Activated CD4-positive, alpha-beta T cell treated with anti-CD3 and anti-CD28 coated beads for 36 hours (primary cell): ENCODE results near the gene ATN1. TPM values are rescaled to one million over a fixed set of nuclear protein-coding genes. Genes with fewer than 3 reads are reported as not detected.
A peak's percentile ranks its signal among the peaks of the same experiment; 100 is the strongest.

Experiments used
- ATAC-seq: fragments of 200-7000 bp; cut with Tn5 transposase; one replicate; pipeline ENCODE4 v1.10.0; 2021; ENCODE audit warnings: mild to moderate bottlenecking, moderate library complexity
- CTCF ChIA-PET: fragments of 350-600 bp; sonication (Branson Sonifier 250); formaldehyde crosslinking; loops from one replicate; lab custom pipeline; 2021; ENCODE audit warnings: antibody characterized with exemption; lab: Charles Lee
- POLR2A ChIA-PET: fragments of 350-600 bp; sonication (Branson Sonifier 250); formaldehyde crosslinking; loops from one replicate; lab custom pipeline; 2021; ENCODE audit warnings: antibody characterized with exemption, inconsistent platforms; lab: Charles Lee
- DNase-seq: peaks from one replicate; pipeline ENCODE4 v3.0.0-alpha.2; 2020
- H3K27ac Mint-ChIP-seq: one replicate; pipeline ENCODE4 v1.8.0; 2021; ENCODE audit warnings: mixed read lengths
- H3K27me3 Mint-ChIP-seq: one replicate; pipeline ENCODE4 v1.8.0; 2021; ENCODE audit warnings: mixed read lengths
- H3K36me3 Mint-ChIP-seq: one replicate; pipeline ENCODE4 v1.8.0; 2021; ENCODE audit warnings: low read depth, mixed read lengths
- H3K4me1 Mint-ChIP-seq: one replicate; pipeline ENCODE4 v1.8.0; 2021; ENCODE audit warnings: mixed read lengths
- H3K4me3 Mint-ChIP-seq: one replicate; pipeline ENCODE4 v1.8.0; 2021; ENCODE audit warnings: mild to moderate bottlenecking, moderate library complexity, mixed read lengths
- H3K9me3 Mint-ChIP-seq: one replicate; pipeline ENCODE4 v1.8.0; 2021; ENCODE audit warnings: low read depth, mixed read lengths
- intact Hi-C, 2 experiments: fragments of 100-400 bp; cut with DNase I in 1 of 2; cut with micrococcal nuclease in 1 of 2; formaldehyde crosslinking; loops; one replicate each; pipeline versions ENCODE4 v1.14.2 to v1.15.1; 2022 to 2024; cut with DNase I, micrococcal nuclease
- total RNA-seq, 2 experiments: library from RNA; stranded (reverse); gene quantifications; one replicate each; pipeline ENCODE4 v1.2.3, GENCODE V29; 2021

ATN1 gene
- total RNA-seq, 2 experiments from 2014 or later, result 32.2 to 32.4 TPM

DNA sequence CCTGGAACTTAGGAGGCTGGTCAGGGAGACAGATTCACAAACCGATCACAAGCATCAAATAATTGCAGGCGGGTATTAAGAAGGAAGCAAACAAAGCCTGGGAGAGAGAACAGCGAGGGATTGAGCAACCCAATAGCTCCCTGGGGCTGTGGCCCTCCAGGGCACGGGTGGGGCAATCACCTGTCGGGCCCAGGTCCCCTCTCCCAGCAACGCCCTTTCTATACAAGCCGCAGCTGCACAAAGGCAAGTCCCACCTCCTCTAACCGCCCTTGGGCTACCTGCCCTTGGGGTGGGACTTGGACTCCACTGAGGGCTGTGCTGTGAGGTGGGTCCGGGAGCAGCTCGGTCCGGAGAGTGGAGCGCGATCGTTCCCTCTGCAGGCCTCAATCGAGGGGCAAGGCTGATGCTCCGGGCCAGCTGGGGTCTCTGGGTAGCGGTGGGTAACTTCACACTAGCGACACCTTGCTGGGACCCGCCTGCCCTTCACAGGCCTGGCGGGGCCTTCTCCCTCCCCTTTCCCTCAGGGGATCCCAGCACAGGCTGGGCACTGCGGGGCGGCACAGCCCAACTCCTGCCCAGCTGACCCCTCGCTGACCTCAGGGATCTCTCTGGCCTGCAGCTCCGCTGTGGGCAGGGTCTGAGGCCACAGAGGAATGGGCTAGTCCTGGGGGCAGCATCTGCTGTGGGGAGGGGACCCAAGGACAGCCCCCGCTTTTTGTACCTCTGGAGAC lies 34.7 kb downstream of the ATN1 start:
- Mint-ChIP-seq H3K9me3 (no peaks in the 10 kb centered on the region), H3K36me3 (peaks cover 69% of the 10 kb centered on the region), H3K27ac (peak overlapping the region; percentile 99), H3K4me3 (peak overlapping the region; percentile 77), H3K27me3 (no peaks in the 10 kb centered on the region), H3K4me1 (peaks cover 84% of the 10 kb centered on the region)
- ChIA-PET CTCF (interaction anchor here (0.6 to 9.4 kb wide), 9 partner anchors 14 to 93 kb away, joined by 3 to 237 read pairs (median 5); partner anchors contain the start of genes C12orf57, PTPN6 and RNU7-1), POLR2A (interaction anchor here (0.6 to 8.1 kb wide), 6 partner anchors 10 to 24 kb away, joined by 3 to 142 read pairs (median 4); partner anchors contain the start of genes C12orf57, PTPN6 and RNU7-1)
- intact Hi-C loops, result loop anchor here in 1 of 2 experiments (5.0 kb wide), 1 partner anchor 90 kb away; the partner anchor contains the start of gene SPSB2
- ATAC-seq, result no peak
- no peak for DNase-seq

DNA sequence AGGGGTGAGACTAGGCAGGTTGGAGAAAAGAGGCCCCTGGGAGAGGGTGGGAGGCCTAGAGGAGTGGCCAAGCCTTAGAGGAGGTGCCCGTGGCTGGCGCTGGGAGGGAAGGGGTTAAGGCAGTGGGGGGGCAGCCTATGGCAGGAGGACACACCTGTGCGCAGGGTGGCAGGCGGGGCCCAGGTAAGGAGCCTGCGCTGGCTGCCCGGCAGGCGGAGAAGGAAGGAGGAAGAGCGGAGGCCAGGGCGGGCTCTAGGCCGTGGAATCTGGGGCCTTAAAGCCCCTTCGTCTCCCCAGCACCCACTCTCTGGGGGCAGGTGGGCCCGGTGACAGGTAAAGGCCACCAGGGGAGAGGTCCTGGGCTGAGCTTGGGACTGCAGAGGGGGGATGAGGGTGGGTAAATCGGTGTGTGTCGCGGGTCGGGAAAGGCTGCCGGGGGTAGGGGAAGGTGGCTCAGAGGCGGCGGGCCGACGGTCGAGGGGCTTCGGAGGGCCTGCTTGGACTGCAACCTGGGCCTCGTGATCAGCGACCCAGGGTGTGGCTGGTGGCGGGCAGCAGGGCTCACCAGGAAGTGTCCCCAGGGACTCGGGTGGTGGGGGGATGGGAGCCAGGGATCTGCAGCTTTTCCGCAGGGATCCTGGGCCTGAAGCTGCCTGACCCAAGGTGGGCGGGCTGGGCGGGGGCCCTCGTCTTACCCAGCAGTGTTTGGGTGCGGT lies 35.4 kb downstream of the ATN1 start:
- intact Hi-C loops, result loop anchor here in 1 of 2 experiments (5.0 kb wide), 1 partner anchor 91 kb away; the partner anchor contains the start of gene SPSB2
- Mint-ChIP-seq H3K4me3 (no peak overlapping the region), H3K27ac (peak overlapping the region; percentile 99), H3K9me3 (no peaks in the 10 kb centered on the region), H3K27me3 (no peaks in the 10 kb centered on the region), H3K4me1 (peaks cover 83% of the 10 kb centered on the region), H3K36me3 (peaks cover 68% of the 10 kb centered on the region)
- CTCF ChIA-PET, result interaction anchor here (0.9 to 9.4 kb wide), 3 partner anchors 8 to 82 kb away, joined by 3 to 237 read pairs (median 12); partner anchors contain the start of genes C12orf57, PTPN6 and RNU7-1
- ATAC-seq, result no peak
- no peak for DNase-seq
- POLR2A ChIA-PET, result interaction anchor here (2.5 to 8.1 kb wide), 2 partner anchors 17 to 19 kb away, joined by 21 to 142 read pairs; partner anchors contain the start of genes C12orf57 and RNU7-1

DNA sequence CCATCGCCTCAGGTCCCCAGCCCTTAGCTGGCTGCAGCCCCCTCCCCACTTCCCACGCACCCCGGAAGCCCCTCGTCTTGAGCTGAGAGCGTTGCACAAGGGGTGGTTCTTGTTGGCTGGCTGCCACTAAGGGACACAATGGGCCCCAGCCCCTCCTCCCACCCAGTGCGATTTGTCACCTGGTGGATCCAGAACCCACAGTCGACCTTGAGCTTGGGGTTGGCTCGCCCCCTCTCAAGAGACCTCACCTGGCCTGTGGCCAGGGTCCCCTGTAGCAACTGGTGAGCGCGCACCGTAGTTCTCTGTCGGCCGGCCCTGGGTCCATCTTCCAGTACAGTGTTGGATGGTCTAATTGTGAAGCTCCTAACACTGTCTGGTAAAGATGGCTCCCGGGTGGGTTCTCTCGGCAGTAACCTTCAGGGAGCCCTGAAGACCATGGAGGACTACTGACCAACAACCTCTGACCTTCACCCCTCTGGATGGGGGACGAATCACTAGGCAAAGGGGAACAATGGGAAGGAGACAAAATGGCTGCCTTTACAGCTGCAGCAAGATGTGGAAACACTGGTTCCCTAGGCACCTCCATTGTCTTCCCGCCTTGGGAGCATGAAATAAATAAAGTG lies 36.1 kb downstream of the ATN1 start:
- H3K9me3 Mint-ChIP-seq, result no peaks in the 10 kb centered on the region
- no peak for ATAC-seq
- CTCF ChIA-PET, result interaction anchor here (0.6 to 9.4 kb wide), 10 partner anchors 9 to 148 kb away, joined by 3 to 237 read pairs (median 8); partner anchors contain the start of genes C12orf57, CDCA3, PTPN6 and RNU7-1
- H3K27me3 Mint-ChIP-seq, result no peaks in the 10 kb centered on the region
- intact Hi-C loops, result loop anchor here in 1 of 2 experiments (2.0 to 5.0 kb wide), 2 partner anchors 39 to 92 kb away; partner anchors contain the start of gene SPSB2
- no peak overlapping the region for H3K4me3 Mint-ChIP-seq
- H3K4me1 Mint-ChIP-seq, result peaks cover 83% of the 10 kb centered on the region
- peak overlapping the region; percentile 94 for H3K27ac Mint-ChIP-seq
- no peak for DNase-seq
- H3K36me3 Mint-ChIP-seq, result peaks cover 68% of the 10 kb centered on the region
- POLR2A ChIA-PET, result interaction anchor here (2.5 kb wide), 1 partner anchor 20 kb away, joined by 21 read pairs; the partner anchor contains the start of genes C12orf57 and RNU7-1

DNA sequence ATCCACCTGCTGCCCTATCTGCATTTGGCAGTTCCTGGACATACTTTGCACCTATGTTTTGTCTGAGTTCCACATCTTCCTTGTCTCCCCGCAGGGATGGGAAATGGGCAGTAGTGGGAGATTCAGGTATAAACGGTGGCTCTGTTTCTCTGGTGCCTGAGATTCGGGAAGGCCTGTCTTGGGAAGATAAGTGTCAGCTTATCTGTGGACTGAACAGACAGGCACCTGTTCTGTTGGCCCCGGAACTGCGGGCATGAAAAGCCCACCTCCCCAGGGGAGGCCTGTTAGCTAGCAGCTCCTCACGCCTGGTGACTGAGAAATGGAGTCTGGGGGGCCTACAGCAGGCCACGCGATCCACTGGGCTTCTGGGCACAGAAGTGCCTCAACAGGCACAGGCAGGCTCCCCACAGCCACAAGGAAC lies 36.9 kb downstream of the ATN1 start:
- H3K36me3 Mint-ChIP-seq, result peaks cover 67% of the 10 kb centered on the region
- CTCF ChIA-PET, result interaction anchor here (0.5 to 9.4 kb wide), 20 partner anchors 8 to 309 kb away, joined by 3 to 237 read pairs (median 4); partner anchors contain the start of genes C12orf57, CDCA3, ENO2 and PTPN6
- no peaks in the 10 kb centered on the region for H3K27me3 Mint-ChIP-seq
- H3K27ac Mint-ChIP-seq, result peak overlapping the region; percentile 94
- H3K4me1 Mint-ChIP-seq, result peaks cover 81% of the 10 kb centered on the region
- POLR2A ChIA-PET, result interaction anchor here (0.6 to 2.5 kb wide), 5 partner anchors 13 to 1061 kb away, joined by 3 to 21 read pairs (median 5); partner anchors contain the start of genes C12orf57 and RNU7-1
- intact Hi-C loops, result loop anchor here (1.0 to 5.0 kb wide), 5 partner anchors 20 to 95 kb away; partner anchors contain the start of genes C12orf57 (in 2 of the 2) and SPSB2 (in 1 of the 2)
- no peaks in the 10 kb centered on the region for H3K9me3 Mint-ChIP-seq
- H3K4me3 Mint-ChIP-seq, result no peak overlapping the region
- ATAC-seq (no peak), DNase-seq (no peak)

DNA sequence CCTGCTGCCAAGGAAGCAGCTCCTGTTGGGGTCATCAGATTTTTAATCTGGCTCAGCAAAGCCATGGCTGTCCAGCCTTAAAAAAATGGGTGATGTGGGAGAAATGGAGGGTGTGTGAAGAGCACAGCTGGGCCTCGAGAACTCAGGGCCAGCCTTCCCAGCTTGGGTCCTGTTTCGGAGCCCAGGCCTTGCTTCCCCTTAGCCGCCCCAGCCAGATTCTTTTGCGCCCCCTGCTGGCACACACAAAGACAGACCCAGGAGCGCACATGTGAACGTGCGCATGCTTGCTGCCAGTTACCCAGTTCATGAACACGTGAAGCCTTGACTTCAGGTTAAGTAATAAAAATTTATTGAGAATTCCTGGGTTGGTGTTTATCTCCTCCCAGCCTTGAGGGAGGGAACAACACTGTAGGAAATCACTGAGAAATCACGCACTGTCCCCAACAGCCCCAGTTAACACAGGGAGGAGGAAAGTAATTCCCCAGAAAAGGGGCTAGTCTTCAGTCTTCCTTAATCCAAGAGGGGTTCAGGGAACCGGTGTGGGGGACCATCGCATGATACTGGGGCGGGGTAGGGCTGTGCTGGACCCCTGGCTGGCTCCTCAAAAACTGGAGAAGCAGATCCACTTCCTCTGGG lies 37.4 kb downstream of the ATN1 start:
- H3K9me3 Mint-ChIP-seq, result no peaks in the 10 kb centered on the region
- no peaks in the 10 kb centered on the region for H3K27me3 Mint-ChIP-seq
- peaks cover 76% of the 10 kb centered on the region for H3K4me1 Mint-ChIP-seq
- DNase-seq, result peak; percentile 95
- peak; percentile 48 for ATAC-seq
- H3K27ac Mint-ChIP-seq, result peak overlapping the region; percentile 94
- intact Hi-C loops, result loop anchor here (1.0 to 2.0 kb wide), 4 partner anchors 21 to 96 kb away; partner anchors contain the start of gene C12orf57 (in 2 of the 2)
- CTCF ChIA-PET, result interaction anchor here (0.5 to 9.4 kb wide), 21 partner anchors 9 to 310 kb away, joined by 3 to 237 read pairs (median 4); partner anchors contain the start of genes C12orf57, COPS7A, ENO2 and PTPN6
- peaks cover 66% of the 10 kb centered on the region for H3K36me3 Mint-ChIP-seq
- H3K4me3 Mint-ChIP-seq, result no peak overlapping the region
- POLR2A ChIA-PET, result interaction anchor here (0.6 to 2.5 kb wide), 5 partner anchors 13 to 1061 kb away, joined by 3 to 21 read pairs (median 5); partner anchors contain the start of genes C12orf57 and RNU7-1

DNA sequence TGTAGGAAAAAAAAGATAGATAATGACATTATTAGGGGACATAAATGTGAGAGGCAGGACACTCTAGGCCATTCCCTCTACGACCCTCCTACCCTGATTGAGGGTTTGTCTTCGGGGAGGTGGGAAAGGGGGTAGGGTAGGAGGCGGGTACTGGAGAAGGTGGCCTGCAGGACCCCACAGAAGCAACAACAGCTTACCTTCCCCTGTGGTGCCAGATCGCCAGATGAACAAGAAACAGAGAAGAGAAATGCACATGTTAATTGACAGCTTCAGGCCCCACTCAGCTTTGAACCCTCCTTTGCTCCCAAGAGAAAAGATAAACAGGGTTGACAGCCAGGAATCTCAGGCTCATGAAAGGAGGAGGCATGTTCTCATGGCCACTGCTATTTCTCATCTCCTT lies 38.0 kb downstream of the ATN1 start:
- Mint-ChIP-seq H3K4me3 (no peak overlapping the region), H3K4me1 (peaks cover 70% of the 10 kb centered on the region), H3K9me3 (no peaks in the 10 kb centered on the region), H3K27me3 (no peaks in the 10 kb centered on the region), H3K36me3 (peaks cover 61% of the 10 kb centered on the region), H3K27ac (peak overlapping the region; percentile 94)
- ATAC-seq (no peak), DNase-seq (no peak)
- ChIA-PET CTCF (interaction anchor here (0.6 to 9.4 kb wide), 10 partner anchors 9 to 473 kb away, joined by 3 to 237 read pairs (median 4); partner anchors contain the start of genes C12orf57, COPS7A, LPCAT3 and MRPL51), POLR2A (interaction anchor here (1.2 to 2.0 kb wide), 2 partner anchors 20 to 22 kb away, joined by 5 to 6 read pairs; partner anchors contain the start of genes C12orf57 and RNU7-1)
- intact Hi-C loops, result loop anchor here (1.0 to 2.0 kb wide), 4 partner anchors 21 to 96 kb away; partner anchors contain the start of gene C12orf57 (in 2 of the 2)

DNA sequence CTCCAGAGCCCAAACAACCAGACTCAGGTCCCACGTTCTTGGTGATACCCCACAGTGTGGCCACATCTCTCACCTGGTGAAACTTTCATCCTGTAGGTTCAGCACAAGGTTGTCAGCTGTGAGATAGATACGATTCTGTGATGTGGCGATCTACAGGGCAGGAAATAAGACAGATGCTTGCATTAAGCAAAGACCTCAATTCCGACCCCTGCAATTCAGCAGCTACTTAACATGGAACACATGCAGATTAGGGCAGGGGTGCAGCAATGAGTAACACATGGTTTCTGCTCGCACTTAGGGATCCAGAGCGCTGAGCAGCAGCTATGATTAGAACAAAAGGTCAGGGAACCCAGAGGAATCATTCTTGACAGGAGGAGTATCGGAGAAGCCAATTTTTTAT lies 38.6 kb downstream of the ATN1 start:
- intact Hi-C loops, result no loop called here
- peak overlapping the region; percentile 94 for H3K27ac Mint-ChIP-seq
- POLR2A ChIA-PET, result interaction anchor here (0.5 to 2.0 kb wide), 3 partner anchors 20 to 39 kb away, joined by 3 to 6 read pairs (median 5); partner anchors contain the start of genes C12orf57 and RNU7-1
- H3K4me1 Mint-ChIP-seq, result peaks cover 64% of the 10 kb centered on the region
- DNase-seq (no peak), ATAC-seq (no peak)
- peaks cover 59% of the 10 kb centered on the region for H3K36me3 Mint-ChIP-seq
- H3K4me3 Mint-ChIP-seq, result peak overlapping the region; percentile 22
- H3K27me3 Mint-ChIP-seq, result no peaks in the 10 kb centered on the region
- no peaks in the 10 kb centered on the region for H3K9me3 Mint-ChIP-seq
- CTCF ChIA-PET, result interaction anchor here (0.6 to 9.4 kb wide), 12 partner anchors 8 to 473 kb away, joined by 3 to 237 read pairs (median 4); partner anchors contain the start of genes C12orf57, LPCAT3, MRPL51 and PTPN6

DNA sequence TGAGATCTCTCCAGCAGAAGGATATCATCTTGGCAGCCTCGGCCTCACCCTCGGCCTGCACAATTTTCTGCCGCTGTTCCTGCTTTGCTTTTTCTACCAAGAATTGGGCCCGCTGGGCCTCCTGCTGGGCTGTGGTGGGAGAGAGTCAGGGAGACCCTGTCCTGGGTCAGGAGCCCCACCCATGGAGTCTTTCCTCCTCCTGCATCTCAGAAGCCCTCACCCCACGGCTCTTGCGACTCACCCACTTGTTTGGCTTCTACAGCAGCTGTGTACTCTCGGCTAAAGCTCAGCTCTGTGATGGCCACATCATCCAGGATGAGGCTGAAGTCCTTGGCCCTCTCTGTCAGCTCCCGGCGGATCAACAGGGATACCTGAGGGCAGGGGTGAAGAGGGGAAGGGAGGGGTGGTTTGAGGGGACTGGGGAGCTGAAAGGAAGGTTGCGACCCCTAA lies 39.9 kb downstream of the ATN1 start:
- H3K4me3 Mint-ChIP-seq, result no peak overlapping the region
- ATAC-seq, result no peak
- DNase-seq, result no peak
- peaks cover 66% of the 10 kb centered on the region for H3K36me3 Mint-ChIP-seq
- intact Hi-C loops, result no loop called here
- no peaks in the 10 kb centered on the region for H3K27me3 Mint-ChIP-seq
- CTCF ChIA-PET, result interaction anchor here (0.6 to 2.4 kb wide), 9 partner anchors 10 to 76 kb away, joined by 3 to 12 read pairs (median 5); partner anchors contain the start of genes C12orf57, PTPN6 and RNU7-1
- peaks cover 61% of the 10 kb centered on the region for H3K4me1 Mint-ChIP-seq
- POLR2A ChIA-PET, result interaction anchor here (1.0 to 1.1 kb wide), 2 partner anchors 24 to 99 kb away, joined by 3 to 4 read pairs; partner anchors contain the start of genes C12orf57 and RNU7-1
- no peaks in the 10 kb centered on the region for H3K9me3 Mint-ChIP-seq
- peak overlapping the region; percentile 77 for H3K27ac Mint-ChIP-seq

DNA sequence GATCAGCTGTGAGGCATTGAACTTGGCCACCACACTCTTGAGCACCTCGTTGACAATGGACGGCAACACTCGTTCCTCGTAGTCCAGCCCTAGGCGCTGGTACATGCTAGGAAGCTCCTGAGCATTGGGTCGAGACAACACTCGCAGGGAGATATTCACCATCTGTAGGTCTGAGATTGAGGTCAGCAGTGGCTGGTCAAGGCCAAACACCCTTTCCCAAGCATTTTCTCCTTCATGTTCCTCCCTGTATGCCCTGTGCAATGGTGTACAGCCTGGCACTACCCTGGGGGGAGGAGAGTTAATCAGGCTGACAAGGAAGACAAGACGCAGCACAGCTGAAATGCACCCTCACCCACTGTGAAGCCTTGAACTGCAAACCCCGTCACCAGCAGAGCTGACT lies 40.7 kb downstream of the ATN1 start:
- peaks cover 73% of the 10 kb centered on the region for H3K36me3 Mint-ChIP-seq
- POLR2A ChIA-PET, result interaction anchor here (1.0 to 2.4 kb wide), 3 partner anchors 24 to 99 kb away, joined by 3 to 16 read pairs (median 4); partner anchors contain the start of genes C12orf57 and RNU7-1

More for the DNA sequence above, 40.7 kb downstream of the ATN1 start:
- Mint-ChIP-seq H3K4me1 (peaks cover 65% of the 10 kb centered on the region), H3K9me3 (no peaks in the 10 kb centered on the region), H3K4me3 (peak overlapping the region; percentile 96), H3K27me3 (no peaks in the 10 kb centered on the region), H3K27ac (peak overlapping the region; percentile 100)
- CTCF ChIA-PET, result interaction anchor here (0.7 to 2.4 kb wide), 8 partner anchors 10 to 141 kb away, joined by 3 to 12 read pairs (median 5); partner anchors contain the start of genes C12orf57, C1RL, PTPN6 and RNU7-1
- intact Hi-C loops, result no loop called here
- no peak for ATAC-seq
- DNase-seq, result no peak
